ENCODE measurements around the gene ERC2. TPM values are rescaled to one million over a fixed set of nuclear protein-coding genes. Genes with fewer than 3 reads are reported as not detected.

Gene ERC2
- polyA plus RNA-seq, 2 of the 4 experiments (the other 2 are of a cell fraction) = 0.16 TPM; not detected in 1

- CTCF ChIA-PET = no interaction called here
Observed at GRCh38 chr3:55823001-55823400, 645.3 kb downstream of the ERC2 start.

GRCh38 chr3:55819005-55819404, 649.3 kb downstream of the ERC2 start:
- 2% methylated on average over 5 of the region's 6 CpGs for WGBS (ENCODE audit: missing lambda C conversion rate)
- DNase-seq (ENCODE audit: low read depth in 1 of 2, low spot score in 1 of 2) (no peak), FAIRE-seq (no peak), ATAC-seq (no peak)
- TF ChIP-seq ZFP36 (IDR thresholded peaks at IDR 0.05; ENCODE audit: borderline replicate concordance, partially characterized antibody) (no peak), HOXA7 (CRISPR knock-in tag; IDR thresholded peaks at IDR 0.05) (no peak)
- Histone ChIP-seq H3K9me3 (no peaks in the 10 kb centered on the region), H3K27ac (no peak overlapping the region), H3K4me2 (no peak overlapping the region), H3K4me3 (no peak overlapping the region), H3K4me1 (no peaks in the 10 kb centered on the region)
- ChIA-PET CTCF (no interaction called here), POLR2A (no interaction called here)

More at GRCh38 chr3:55823001-55823400, 645.3 kb downstream of the ERC2 start:
- H3K4me3 ChIP-seq = no peak overlapping the region
- no peaks in the 10 kb centered on the region for H3K4me1 ChIP-seq
- H3K4me2 ChIP-seq = no peak overlapping the region
- ATAC-seq (no peak), DNase-seq (ENCODE audit: low read depth in 1 of 2, low spot score in 1 of 2) (no peak), FAIRE-seq (no peak)
- TF ChIP-seq GATA3 (IDR thresholded peaks at IDR 0.05; ENCODE audit: borderline replicate concordance) (no peak), HES2 (IDR thresholded peaks at IDR 0.05) (no peak), SREBF2 (IDR thresholded peaks at IDR 0.05) (no peak), RFX5 (IDR thresholded peaks at IDR 0.05) (no peak), NR3C1 (IDR thresholded peaks at IDR 0.05) (no peak), TFCP2L1 (CRISPR knock-in tag; IDR thresholded peaks at IDR 0.05) (no peak), ZSCAN20 (CRISPR knock-in tag; IDR thresholded peaks at IDR 0.05) (no peak), KDM1A (IDR thresholded peaks at IDR 0.05; ENCODE audit: low read depth) (no peak), TP53 (CRISPR knock-in tag; IDR thresholded peaks at IDR 0.05) (no peak), JUN (IDR thresholded peaks at IDR 0.05) (no peak), MYC (IDR thresholded peaks at IDR 0.05; ENCODE audit: borderline replicate concordance, low read length) (no peak)
- no peak overlapping the region for H3K27ac ChIP-seq
- POLR2A ChIA-PET = no interaction called here
- no peaks in the 10 kb centered on the region for H3K9me3 ChIP-seq

- Histone ChIP-seq H3K4me2 (no peak overlapping the region), H3K4me1 (no peaks in the 10 kb centered on the region), H3K9me3 (no peaks in the 10 kb centered on the region), H3K4me3 (no peak overlapping the region), H3K27ac (no peak overlapping the region)
- DNase-seq (ENCODE audit: low read depth in 1 of 2, low spot score in 1 of 2) (no peak), ATAC-seq (no peak), FAIRE-seq (no peak)
- ChIA-PET CTCF (no interaction called here), POLR2A (no interaction called here)
- TF ChIP-seq ATOH8 (CRISPR knock-in tag; IDR thresholded peaks at IDR 0.05; ENCODE audit: low read depth) = no peak
- TF ChIP-seq RAD21 (conservative IDR thresholded peaks at IDR 0.05 in 1 of 2, IDR thresholded peaks at IDR 0.05 in 1 of 2) = peak in 1 of 2 experiments; percentile 24; a peak in 1 of 5 replicates
- no peak for TF ChIP-seq ELK1 (IDR thresholded peaks at IDR 0.05; ENCODE audit: low read depth, low read length)
- WGBS (ENCODE audit: missing lambda C conversion rate) = 2% methylated on average over 2 of the region's 2 CpGs
Observed at GRCh38 chr3:55818485-55818884, 649.8 kb downstream of the ERC2 start.

- Histone ChIP-seq H3K27ac (no peak overlapping the region), H3K9me3 (no peaks in the 10 kb centered on the region), H3K4me3 (no peak overlapping the region), H3K4me1 (no peaks in the 10 kb centered on the region), H3K4me2 (no peak overlapping the region)
- ATAC-seq = no peak
- WGBS (ENCODE audit: missing lambda C conversion rate) = 16% methylated on average over 8 of the region's 8 CpGs
- DNase-seq (ENCODE audit: low read depth in 1 of 2, low spot score in 1 of 2) = no peak
- ChIA-PET CTCF (no interaction called here), POLR2A (no interaction called here)
- TF ChIP-seq GATA3 (IDR thresholded peaks at IDR 0.05; ENCODE audit: borderline replicate concordance) = no peak
- no peak for FAIRE-seq
Observed at GRCh38 chr3:55816794-55817576, 651.3 kb downstream of the ERC2 start.
